Measurements from ENCODE around the gene FHL3.

The FHL3 gene

GRCh38 chr1:38030596-38031512 is 25.5 kb upstream of the FHL3 start:
- no peak for TF ChIP-seq CTCF (IDR thresholded peaks at IDR 0.05; ENCODE audit: extremely low read depth, missing control alignments)
- DNase-seq (ENCODE audit: low spot score): no peak

- peak; percentile 76 for DNase-seq (ENCODE audit: low spot score)
- no peak for TF ChIP-seq CTCF (IDR thresholded peaks at IDR 0.05; ENCODE audit: extremely low read depth, missing control alignments)
Measured at GRCh38 chr1:38029685-38030511, 24.6 kb upstream of the FHL3 start.

GRCh38 chr1:38029081-38029681 is 23.9 kb upstream of the FHL3 start:
- TF ChIP-seq CTCF (IDR thresholded peaks at IDR 0.05; ENCODE audit: extremely low read depth, missing control alignments): no peak
- DNase-seq (ENCODE audit: low spot score): peak; percentile 18

GRCh38 chr1:38028671-38029070 is 23.4 kb upstream of the FHL3 start:
- no peak for TF ChIP-seq CTCF (IDR thresholded peaks at IDR 0.05; ENCODE audit: extremely low read depth, missing control alignments)
- peak; percentile 16 for DNase-seq (ENCODE audit: low spot score)

GRCh38 chr1:38028105-38028591 is 22.8 kb upstream of the FHL3 start:
- TF ChIP-seq CTCF (IDR thresholded peaks at IDR 0.05; ENCODE audit: extremely low read depth, missing control alignments): no peak
- peak; percentile 81 for DNase-seq (ENCODE audit: low spot score)

- no peak for TF ChIP-seq CTCF (IDR thresholded peaks at IDR 0.05; ENCODE audit: extremely low read depth, missing control alignments)
- DNase-seq (ENCODE audit: low spot score): no peak
Measured at GRCh38 chr1:38027201-38028104, 22.1 kb upstream of the FHL3 start.

All from GM20000 (cell line).